PC-9 (cell line): ENCODE measurements around the gene MOV10L1. TPM values are rescaled to one million over a fixed set of nuclear protein-coding genes. Genes with fewer than 3 reads are reported as not detected.
A peak's percentile ranks its signal among the peaks of the same experiment; 100 is the strongest.

Source experiments
- BruUV-seq: library from RNA; stranded (reverse); fragments of 400-500 nt; replicated peaks from 2 replicates; lab custom pipeline; 2021; lab: Mats Ljungman, UMichigan
- CTCF ChIA-PET: fragments of 300-600 bp; sonication (Branson Sonifier 250); formaldehyde crosslinking; loops from one replicate; lab custom pipeline; 2022; ENCODE audit warnings: antibody characterized with exemption; lab: Charles Lee
- POLR2A ChIA-PET: fragments of 300-600 bp; sonication (Branson Sonifier 250); formaldehyde crosslinking; loops from one replicate; lab custom pipeline; 2022; ENCODE audit warnings: antibody characterized with exemption; ENCODE audit not compliant: unreplicated experiment; lab: Charles Lee
- DNase-seq, 2 experiments: peaks; one replicate each; pipeline versions ENCODE4 v3.0.0 to v3.0.0-alpha.2; 2015 to 2022; ENCODE audit warnings: mixed read lengths in 1 of 2
- H2AFZ ChIP-seq: fragments of 200-600 bp; sonication (generic); 2 replicates; pipeline ENCODE4 v1.8.1; 2017; ENCODE audit warnings: antibody characterized with exemption
- H3F3A ChIP-seq: fragments of 200-600 bp; sonication (generic); 2 replicates; pipeline ENCODE4 v1.8.1; 2017; ENCODE audit warnings: antibody characterized with exemption, mild to moderate bottlenecking, low read depth; ENCODE audit not compliant: insufficient read depth
- H3K27ac ChIP-seq: fragments of 200-600 bp; sonication (generic); 2 replicates; pipeline ENCODE4 v1.6.1; 2016; ENCODE audit warnings: mixed run types
- H3K27me3 ChIP-seq: fragments of 200-600 bp; sonication (generic); 2 replicates; pipeline ENCODE4 v1.6.1; 2016; ENCODE audit warnings: low read depth, mixed run types; ENCODE audit not compliant: insufficient read depth
- H3K36me3 ChIP-seq: fragments of 200-600 bp; sonication (generic); 2 replicates; pipeline ENCODE4 v1.6.1; 2016; ENCODE audit warnings: low read depth, mixed run types
- H3K4me1 ChIP-seq: fragments of 200-600 bp; sonication (generic); replicated peaks from 2 replicates; pipeline ENCODE4 v1.6.1; 2016; ENCODE audit warnings: mixed run types; ENCODE audit not compliant: insufficient read depth
- H3K4me2 ChIP-seq: fragments of 200-600 bp; sonication (generic); 2 replicates; pipeline ENCODE4 v1.6.1; 2017; ENCODE audit warnings: mixed run types
- H3K4me3 ChIP-seq: fragments of 200-600 bp; sonication (generic); 2 replicates; pipeline ENCODE4 v1.6.1; 2016; ENCODE audit warnings: mixed run types
- H3K79me2 ChIP-seq: fragments of 200-600 bp; sonication (generic); 2 replicates; pipeline ENCODE4 v1.6.1; 2017; ENCODE audit warnings: low read depth, mixed run types
- H3K9me2 ChIP-seq: fragments of 200-600 bp; sonication (generic); 2 replicates; pipeline ENCODE4 v1.8.1; 2017; ENCODE audit warnings: mild to moderate bottlenecking; ENCODE audit not compliant: insufficient read depth
- H3K9me3 ChIP-seq: fragments of 200-600 bp; sonication (generic); 2 replicates; pipeline ENCODE4 v1.8.1; 2016; ENCODE audit warnings: low read depth; ENCODE audit not compliant: insufficient read depth
- H4K20me1 ChIP-seq: fragments of 200-600 bp; sonication (generic); 2 replicates; pipeline ENCODE4 v1.8.1; 2017; ENCODE audit not compliant: insufficient read depth
- EZH2 ChIP-seq: fragments of 200-600 bp; sonication (generic); IDR thresholded peaks from 2 replicates; pipeline ENCODE4 v1.8.0; 2017; ENCODE audit warnings: antibody characterized with exemption, low read depth
- intact Hi-C: fragments of 100-400 bp; cut with micrococcal nuclease; formaldehyde crosslinking; loops from one replicate; pipeline ENCODE4 v1.10.0; 2022; ENCODE audit not compliant: unreplicated experiment
- total RNA-seq: library from RNA; stranded (reverse); gene quantifications from 2 replicates; pipeline ENCODE4 v1.2.3, GENCODE V29; 2021
- TF ChIP-seq, protein P1 (sequence below): fragments of 200-600 bp; sonication (generic); conservative IDR thresholded peaks from 2 replicates; pipeline ENCODE4 v1.6.1; 2017; ENCODE audit warnings: mixed run types, antibody characterized with exemption, mild to moderate bottlenecking, moderate library complexity

The MOV10L1 gene
- total RNA-seq, 1 experiment from 2014 or later, result not detected

DNA sequence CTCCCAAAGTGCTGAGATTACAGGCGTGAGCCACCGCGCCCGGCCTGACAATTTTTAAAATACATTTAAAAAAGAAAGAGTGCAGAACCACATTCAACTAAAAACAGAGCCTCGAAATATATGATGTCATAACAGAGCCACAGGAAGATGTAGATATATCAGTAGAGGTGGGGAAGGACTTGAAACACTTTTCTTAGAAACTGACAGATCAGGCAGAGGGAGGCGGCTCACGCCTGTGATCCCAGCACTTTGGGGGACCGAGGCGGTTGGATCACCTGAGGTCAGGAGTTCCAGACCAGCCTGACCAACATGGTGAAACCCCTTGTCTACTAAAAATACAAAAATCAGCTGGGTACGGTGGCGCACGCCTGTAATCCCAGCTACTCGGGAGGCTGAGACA, 11.6 kb upstream of the MOV10L1 start:
- Histone ChIP-seq H4K20me1 (no peaks in the 10 kb centered on the region; the same call in 1 of the 2 replicates), H3K27me3 (peaks cover 19% of the 10 kb centered on the region), H3K4me3 (no peak overlapping the region), H3K9me2 (no peaks in the 10 kb centered on the region), H3K27ac (no peak overlapping the region), H3F3A (no peaks in the 10 kb centered on the region), H3K36me3 (no peaks in the 10 kb centered on the region), H3K4me2 (no peak overlapping the region), H3K9me3 (no peaks in the 10 kb centered on the region), H3K4me1 (no peaks in the 10 kb centered on the region), H2AFZ (no peak overlapping the region), H3K79me2 (no peaks in the 10 kb centered on the region)
- no TSS peak for BruUV-seq
- ChIA-PET CTCF (no interaction called here), POLR2A (no interaction called here)
- TF ChIP-seq EZH2, result no peak
- TF ChIP-seq, protein P1, sequence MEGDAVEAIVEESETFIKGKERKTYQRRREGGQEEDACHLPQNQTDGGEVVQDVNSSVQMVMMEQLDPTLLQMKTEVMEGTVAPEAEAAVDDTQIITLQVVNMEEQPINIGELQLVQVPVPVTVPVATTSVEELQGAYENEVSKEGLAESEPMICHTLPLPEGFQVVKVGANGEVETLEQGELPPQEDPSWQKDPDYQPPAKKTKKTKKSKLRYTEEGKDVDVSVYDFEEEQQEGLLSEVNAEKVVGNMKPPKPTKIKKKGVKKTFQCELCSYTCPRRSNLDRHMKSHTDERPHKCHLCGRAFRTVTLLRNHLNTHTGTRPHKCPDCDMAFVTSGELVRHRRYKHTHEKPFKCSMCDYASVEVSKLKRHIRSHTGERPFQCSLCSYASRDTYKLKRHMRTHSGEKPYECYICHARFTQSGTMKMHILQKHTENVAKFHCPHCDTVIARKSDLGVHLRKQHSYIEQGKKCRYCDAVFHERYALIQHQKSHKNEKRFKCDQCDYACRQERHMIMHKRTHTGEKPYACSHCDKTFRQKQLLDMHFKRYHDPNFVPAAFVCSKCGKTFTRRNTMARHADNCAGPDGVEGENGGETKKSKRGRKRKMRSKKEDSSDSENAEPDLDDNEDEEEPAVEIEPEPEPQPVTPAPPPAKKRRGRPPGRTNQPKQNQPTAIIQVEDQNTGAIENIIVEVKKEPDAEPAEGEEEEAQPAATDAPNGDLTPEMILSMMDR, result no peak
- intact Hi-C loops, result no loop called here
- DNase-seq, result no peak

DNA sequence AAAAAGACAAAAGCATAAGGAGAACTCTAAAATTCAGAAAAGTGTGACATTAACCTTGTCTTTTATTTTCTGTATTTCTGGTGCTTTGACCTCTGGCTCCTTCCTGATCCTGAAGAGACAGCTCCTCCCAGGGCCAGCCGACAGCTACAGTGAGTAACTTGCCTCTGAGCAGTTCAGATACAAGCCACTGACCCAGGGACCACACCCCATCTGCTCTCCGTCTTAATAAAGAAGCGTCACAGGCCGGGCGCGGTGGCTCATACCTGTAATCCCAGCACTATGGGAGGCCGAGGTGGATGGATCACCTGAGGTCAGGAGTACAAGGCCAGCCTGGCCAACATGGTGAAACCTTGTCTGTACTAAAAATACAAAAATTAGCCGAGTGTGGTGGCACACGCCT, 11.0 kb upstream of the MOV10L1 start:
- Histone ChIP-seq H3K4me2 (no peak overlapping the region), H3K4me3 (no peak overlapping the region), H4K20me1 (no peaks in the 10 kb centered on the region; the same call in 1 of the 2 replicates), H3K4me1 (no peaks in the 10 kb centered on the region), H3K27me3 (peaks cover 19% of the 10 kb centered on the region), H3K9me2 (no peaks in the 10 kb centered on the region), H3K36me3 (no peaks in the 10 kb centered on the region), H3K9me3 (no peaks in the 10 kb centered on the region), H3K27ac (no peak overlapping the region), H3K79me2 (no peaks in the 10 kb centered on the region), H2AFZ (no peak overlapping the region), H3F3A (no peaks in the 10 kb centered on the region)
- peak in 1 of 2 experiments; percentile 25 for DNase-seq
- POLR2A ChIA-PET, result no interaction called here
- intact Hi-C loops, result no loop called here
- TF ChIP-seq, protein P1, result no peak
- no TSS peak for BruUV-seq
- CTCF ChIA-PET, result no interaction called here

DNA sequence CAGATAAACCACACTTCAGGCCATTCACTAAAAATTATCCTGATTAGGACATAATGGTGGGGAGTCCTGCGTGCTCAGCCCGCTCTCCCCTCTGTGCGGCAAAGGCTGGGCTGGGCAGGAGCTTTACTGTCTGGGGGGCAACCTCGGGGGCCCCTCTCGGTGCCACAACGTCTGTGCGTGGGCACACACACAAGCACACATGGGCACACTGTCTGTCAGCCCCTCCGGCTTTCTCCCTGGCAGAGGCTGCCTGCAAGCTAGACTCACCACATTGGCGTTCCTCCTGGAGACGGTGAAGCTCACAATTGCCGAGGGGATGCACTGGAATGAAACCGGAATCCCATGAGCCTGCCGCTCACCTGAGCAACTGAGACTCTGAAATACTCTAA, 9.7 kb upstream of the MOV10L1 start:
- intact Hi-C loops, result no loop called here
- no peak overlapping the region for H3K4me3 ChIP-seq
- ChIA-PET CTCF (no interaction called here), POLR2A (no interaction called here)
- no peaks in the 10 kb centered on the region for H3K79me2 ChIP-seq
- no peaks in the 10 kb centered on the region for H3K9me2 ChIP-seq
- no peak for DNase-seq
- H3K4me2 ChIP-seq, result no peak overlapping the region
- H3K27ac ChIP-seq, result no peak overlapping the region
- H3K36me3 ChIP-seq, result no peaks in the 10 kb centered on the region
- no TSS peak for BruUV-seq
- no peak overlapping the region for H2AFZ ChIP-seq
- H4K20me1 ChIP-seq, result no peaks in the 10 kb centered on the region; the same call in 1 of the 2 replicates
- no peaks in the 10 kb centered on the region for H3K9me3 ChIP-seq
- no peaks in the 10 kb centered on the region for H3K4me1 ChIP-seq
- TF ChIP-seq, protein P1, result no peak
- no peak for TF ChIP-seq EZH2
- H3F3A ChIP-seq, result no peaks in the 10 kb centered on the region
- peaks cover 18% of the 10 kb centered on the region for H3K27me3 ChIP-seq
